HEK293 (cell line): Measurements from ENCODE around the gene LRP1B.

Experiments
- CTCF ChIA-PET: fragments of 350-600 bp; formaldehyde crosslinking; extraction: SDS; loops from one replicate; lab custom pipeline; 2021; ENCODE audit warnings: antibody characterized with exemption; lab: Yijun Ruan, JAX
- POLR2A ChIA-PET: fragments of 300-600 bp; formaldehyde crosslinking; extraction: SDS; loops from one replicate; lab custom pipeline; 2020; ENCODE audit warnings: antibody characterized with exemption, inconsistent platforms; lab: Yijun Ruan, JAX
- H3K27ac ChIP-seq: fragments of 200-500 bp; sonication (Bioruptor generic); 2 replicates; pipeline ENCODE4 v1.5.1; 2014; ENCODE audit warnings: low read depth, low read length, control low read depth, inconsistent platforms; ENCODE audit errors: extremely low read depth
- H3K36me3 ChIP-seq, 2 experiments: fragments of 200-500 bp in 1 of 2; sonication (Bioruptor generic) in 1 of 2; 1 replicate in 1 of 2; 2 replicates in 1 of 2; pipeline ENCODE4 v1.5.1; 2014 to 2017; ENCODE audit warnings: inconsistent platforms in 2 of 2, low read length in 2 of 2; ENCODE audit not compliant: control insufficient read depth in 2 of 2, insufficient read depth in 1 of 2
- H3K4me1 ChIP-seq: fragments of 200-500 bp; sonication (Bioruptor generic); 2 replicates; pipeline ENCODE4 v1.5.1; 2014; ENCODE audit warnings: mild to moderate bottlenecking, low read length, inconsistent platforms; ENCODE audit not compliant: control insufficient read depth, insufficient read depth
- H3K4me3 ChIP-seq: 2 replicates; pipeline ENCODE4 v1.5.1; 2011; ENCODE audit warnings: low read depth, mild to moderate bottlenecking, control low read depth, low read length, moderate library complexity
- H3K9me3 ChIP-seq: fragments of 200-500 bp; sonication (Bioruptor generic); 2 replicates; pipeline ENCODE4 v1.5.1; 2014; ENCODE audit warnings: low read depth, low read length, inconsistent platforms; ENCODE audit not compliant: control insufficient read depth, insufficient read depth
- BCL11B ChIP-seq: fragments of 450-650 bp; formaldehyde crosslinking; IDR thresholded peaks from 2 replicates; pipeline ENCODE4 v1.5.1; 2016; ENCODE audit warnings: low read depth, missing biosample characterization, missing genetic modification characterization
- GLI4 ChIP-seq: fragments of 450-650 bp; formaldehyde crosslinking; IDR thresholded peaks from 2 replicates; pipeline ENCODE4 v1.5.1; 2016; ENCODE audit warnings: missing biosample characterization, missing genetic modification characterization
- GLIS2 ChIP-seq: fragments of 450-650 bp; formaldehyde crosslinking; IDR thresholded peaks from 2 replicates; pipeline ENCODE4 v1.5.1; 2016; ENCODE audit warnings: missing biosample characterization, missing genetic modification characterization
- TCF7L2 ChIP-seq: IDR thresholded peaks from 2 replicates; pipeline ENCODE4 v1.6.1; 2011; ENCODE audit warnings: low read depth, mild to moderate bottlenecking, inconsistent platforms, low read length, moderate library complexity, borderline replicate concordance
- TRIM28 ChIP-seq: IDR thresholded peaks from 2 replicates; pipeline ENCODE4 v1.6.1; 2011; ENCODE audit warnings: low read length, control low read depth, borderline replicate concordance
- ZBTB11 ChIP-seq: fragments of 450-650 bp; formaldehyde crosslinking; conservative IDR thresholded peaks from 2 replicates; pipeline ENCODE4 v1.5.1; 2016; ENCODE audit warnings: low read depth, missing biosample characterization, missing genetic modification characterization
- ZBTB20 ChIP-seq: fragments of 450-650 bp; formaldehyde crosslinking; IDR thresholded peaks from 2 replicates; pipeline ENCODE4 v1.5.1; 2016; ENCODE audit warnings: missing biosample characterization, missing genetic modification characterization
- ZBTB8A ChIP-seq: fragments of 450-650 bp; formaldehyde crosslinking; IDR thresholded peaks from 2 replicates; pipeline ENCODE4 v1.5.1; 2016; ENCODE audit warnings: missing biosample characterization, missing genetic modification characterization
- ZFP69B ChIP-seq: fragments of 450-650 bp; formaldehyde crosslinking; IDR thresholded peaks from 2 replicates; pipeline ENCODE4 v1.5.1; 2016; ENCODE audit warnings: missing biosample characterization, missing genetic modification characterization
- ZNF19 ChIP-seq: fragments of 450-650 bp; formaldehyde crosslinking; IDR thresholded peaks from 2 replicates; pipeline ENCODE4; 2016; ENCODE audit warnings: missing biosample characterization, missing genetic modification characterization, low read depth
- ZNF302 ChIP-seq: fragments of 450-650 bp; formaldehyde crosslinking; IDR thresholded peaks from 2 replicates; pipeline ENCODE4 v1.5.1; 2016; ENCODE audit warnings: missing biosample characterization, missing genetic modification characterization, low read depth
- ZNF366 ChIP-seq: fragments of 450-650 bp; formaldehyde crosslinking; conservative IDR thresholded peaks from 2 replicates; pipeline ENCODE4 v1.5.1; 2016; ENCODE audit warnings: missing biosample characterization, missing genetic modification characterization
- ZNF433 ChIP-seq: fragments of 450-650 bp; formaldehyde crosslinking; IDR thresholded peaks from 2 replicates; pipeline ENCODE4 v1.5.1; 2016; ENCODE audit warnings: missing biosample characterization, missing genetic modification characterization, low read depth
- ZNF513 ChIP-seq: fragments of 450-650 bp; IDR thresholded peaks from 2 replicates; pipeline ENCODE4 v1.5.1; 2018; ENCODE audit warnings: missing biosample characterization, missing genetic modification characterization
- ZNF514 ChIP-seq: fragments of 450-650 bp; formaldehyde crosslinking; IDR thresholded peaks from 2 replicates; pipeline ENCODE4 v1.5.1; 2016; ENCODE audit warnings: missing biosample characterization, missing genetic modification characterization
- ZNF529 ChIP-seq: fragments of 450-650 bp; formaldehyde crosslinking; IDR thresholded peaks from 2 replicates; pipeline ENCODE4 v1.5.1; 2017; ENCODE audit warnings: missing genetic modification characterization, missing biosample characterization; ENCODE audit not compliant: insufficient replicate concordance
- ZNF596 ChIP-seq: fragments of 450-650 bp; IDR thresholded peaks from 2 replicates; pipeline ENCODE4 v1.5.0; 2018; ENCODE audit warnings: missing biosample characterization, mild to moderate bottlenecking, missing genetic modification characterization, moderate library complexity
- ZNF610 ChIP-seq: fragments of 450-650 bp; formaldehyde crosslinking; IDR thresholded peaks from 2 replicates; pipeline ENCODE4 v1.5.1; 2016; ENCODE audit warnings: missing biosample characterization, missing genetic modification characterization, borderline replicate concordance
- ZNF791 ChIP-seq: fragments of 450-650 bp; formaldehyde crosslinking; IDR thresholded peaks from 2 replicates; pipeline ENCODE4 v1.5.1; 2016; ENCODE audit warnings: missing biosample characterization, missing genetic modification characterization
- TF ChIP-seq, protein P1 (sequence below): fragments of 450-650 bp; formaldehyde crosslinking; IDR thresholded peaks from 2 replicates; pipeline ENCODE4 v1.5.1; 2016; ENCODE audit warnings: missing biosample characterization, missing genetic modification characterization
- TF ChIP-seq, protein P2 (sequence below): fragments of 450-650 bp; formaldehyde crosslinking; conservative IDR thresholded peaks from 2 replicates; pipeline ENCODE4 v1.5.1; 2016; ENCODE audit warnings: low read depth, missing biosample characterization, missing genetic modification characterization

The LRP1B gene

GRCh38 chr2:141529659-141530058 is 601.2 kb downstream of the LRP1B start (continued):
- TF ChIP-seq ZNF513 (tag by site-specific recombination), result no peak

DNA sequence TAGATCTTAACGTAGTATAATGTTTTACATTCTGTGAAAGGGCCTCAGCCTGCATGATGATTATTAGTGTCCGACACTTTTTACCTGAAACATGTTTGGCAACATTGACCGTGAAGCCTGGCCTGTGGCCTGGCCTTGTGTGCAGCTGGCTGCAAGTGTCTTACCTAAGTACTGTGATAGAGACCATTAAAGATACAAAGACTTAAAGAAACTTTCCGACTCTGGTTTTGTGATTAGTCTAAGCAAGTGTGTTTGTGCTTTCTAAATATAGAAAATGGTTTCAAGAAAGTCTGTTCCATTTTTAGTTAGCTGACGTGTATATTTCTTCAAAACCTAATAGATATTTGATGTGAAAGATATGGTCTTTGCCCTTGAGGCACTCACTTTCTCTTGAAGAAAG is 601.8 kb downstream of the LRP1B start:
- CTCF ChIA-PET, result no interaction called here
- H3K36me3 ChIP-seq, result no peaks in the 10 kb centered on the region
- TF ChIP-seq ZBTB11 (tag by site-specific recombination) (no peak), ZBTB20 (tag by site-specific recombination) (no peak), ZNF433 (tag by site-specific recombination) (no peak), ZNF610 (tag by site-specific recombination) (no peak), GLI4 (tag by site-specific recombination) (no peak), ZNF596 (tag by site-specific recombination) (no peak), ZNF529 (tag by site-specific recombination) (no peak), ZNF514 (no peak), ZNF19 (tag by site-specific recombination) (no peak), TRIM28 (no peak), GLIS2 (tag by site-specific recombination) (no peak), BCL11B (tag by site-specific recombination) (no peak), ZFP69B (tag by site-specific recombination) (no peak), ZNF791 (tag by site-specific recombination) (no peak), ZBTB8A (tag by site-specific recombination) (no peak), ZNF366 (no peak), ZNF302 (tag by site-specific recombination) (no peak), TCF7L2 (no peak)
- TF ChIP-seq, protein P1, sequence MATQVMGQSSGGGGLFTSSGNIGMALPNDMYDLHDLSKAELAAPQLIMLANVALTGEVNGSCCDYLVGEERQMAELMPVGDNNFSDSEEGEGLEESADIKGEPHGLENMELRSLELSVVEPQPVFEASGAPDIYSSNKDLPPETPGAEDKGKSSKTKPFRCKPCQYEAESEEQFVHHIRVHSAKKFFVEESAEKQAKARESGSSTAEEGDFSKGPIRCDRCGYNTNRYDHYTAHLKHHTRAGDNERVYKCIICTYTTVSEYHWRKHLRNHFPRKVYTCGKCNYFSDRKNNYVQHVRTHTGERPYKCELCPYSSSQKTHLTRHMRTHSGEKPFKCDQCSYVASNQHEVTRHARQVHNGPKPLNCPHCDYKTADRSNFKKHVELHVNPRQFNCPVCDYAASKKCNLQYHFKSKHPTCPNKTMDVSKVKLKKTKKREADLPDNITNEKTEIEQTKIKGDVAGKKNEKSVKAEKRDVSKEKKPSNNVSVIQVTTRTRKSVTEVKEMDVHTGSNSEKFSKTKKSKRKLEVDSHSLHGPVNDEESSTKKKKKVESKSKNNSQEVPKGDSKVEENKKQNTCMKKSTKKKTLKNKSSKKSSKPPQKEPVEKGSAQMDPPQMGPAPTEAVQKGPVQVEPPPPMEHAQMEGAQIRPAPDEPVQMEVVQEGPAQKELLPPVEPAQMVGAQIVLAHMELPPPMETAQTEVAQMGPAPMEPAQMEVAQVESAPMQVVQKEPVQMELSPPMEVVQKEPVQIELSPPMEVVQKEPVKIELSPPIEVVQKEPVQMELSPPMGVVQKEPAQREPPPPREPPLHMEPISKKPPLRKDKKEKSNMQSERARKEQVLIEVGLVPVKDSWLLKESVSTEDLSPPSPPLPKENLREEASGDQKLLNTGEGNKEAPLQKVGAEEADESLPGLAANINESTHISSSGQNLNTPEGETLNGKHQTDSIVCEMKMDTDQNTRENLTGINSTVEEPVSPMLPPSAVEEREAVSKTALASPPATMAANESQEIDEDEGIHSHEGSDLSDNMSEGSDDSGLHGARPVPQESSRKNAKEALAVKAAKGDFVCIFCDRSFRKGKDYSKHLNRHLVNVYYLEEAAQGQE, result no peak
- TF ChIP-seq, protein P2, sequence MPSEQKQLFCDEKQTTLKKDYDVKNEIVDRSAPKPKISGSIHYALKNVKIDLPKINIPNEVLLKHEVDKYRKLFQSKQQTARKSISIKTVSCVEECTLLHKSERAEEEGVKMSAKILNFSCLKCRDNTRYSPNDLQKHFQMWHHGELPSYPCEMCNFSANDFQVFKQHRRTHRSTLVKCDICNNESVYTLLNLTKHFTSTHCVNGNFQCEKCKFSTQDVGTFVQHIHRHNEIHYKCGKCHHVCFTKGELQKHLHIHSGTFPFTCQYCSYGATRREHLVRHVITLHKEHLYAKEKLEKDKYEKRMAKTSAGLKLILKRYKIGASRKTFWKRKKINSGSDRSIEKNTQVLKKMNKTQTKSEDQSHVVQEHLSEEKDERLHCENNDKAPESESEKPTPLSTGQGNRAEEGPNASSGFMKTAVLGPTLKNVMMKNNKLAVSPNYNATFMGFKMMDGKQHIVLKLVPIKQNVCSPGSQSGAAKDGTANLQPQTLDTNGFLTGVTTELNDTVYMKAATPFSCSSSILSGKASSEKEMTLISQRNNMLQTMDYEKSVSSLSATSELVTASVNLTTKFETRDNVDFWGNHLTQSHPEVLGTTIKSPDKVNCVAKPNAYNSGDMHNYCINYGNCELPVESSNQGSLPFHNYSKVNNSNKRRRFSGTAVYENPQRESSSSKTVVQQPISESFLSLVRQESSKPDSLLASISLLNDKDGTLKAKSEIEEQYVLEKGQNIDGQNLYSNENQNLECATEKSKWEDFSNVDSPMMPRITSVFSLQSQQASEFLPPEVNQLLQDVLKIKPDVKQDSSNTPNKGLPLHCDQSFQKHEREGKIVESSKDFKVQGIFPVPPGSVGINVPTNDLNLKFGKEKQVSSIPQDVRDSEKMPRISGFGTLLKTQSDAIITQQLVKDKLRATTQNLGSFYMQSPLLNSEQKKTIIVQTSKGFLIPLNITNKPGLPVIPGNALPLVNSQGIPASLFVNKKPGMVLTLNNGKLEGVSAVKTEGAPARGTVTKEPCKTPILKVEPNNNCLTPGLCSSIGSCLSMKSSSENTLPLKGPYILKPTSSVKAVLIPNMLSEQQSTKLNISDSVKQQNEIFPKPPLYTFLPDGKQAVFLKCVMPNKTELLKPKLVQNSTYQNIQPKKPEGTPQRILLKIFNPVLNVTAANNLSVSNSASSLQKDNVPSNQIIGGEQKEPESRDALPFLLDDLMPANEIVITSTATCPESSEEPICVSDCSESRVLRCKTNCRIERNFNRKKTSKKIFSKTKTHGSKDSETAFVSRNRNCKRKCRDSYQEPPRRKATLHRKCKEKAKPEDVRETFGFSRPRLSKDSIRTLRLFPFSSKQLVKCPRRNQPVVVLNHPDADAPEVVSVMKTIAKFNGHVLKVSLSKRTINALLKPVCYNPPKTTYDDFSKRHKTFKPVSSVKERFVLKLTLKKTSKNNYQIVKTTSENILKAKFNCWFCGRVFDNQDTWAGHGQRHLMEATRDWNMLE (tag by site-specific recombination), result no peak
- TF ChIP-seq, all 188 proteins: peak for 0
- Histone ChIP-seq H3K27ac (no peak overlapping the region), H3K9me3 (no peaks in the 10 kb centered on the region), H3K4me1 (no peaks in the 10 kb centered on the region), H3K4me3 (no peak overlapping the region)
- POLR2A ChIA-PET, result no interaction called here
